D341Med (cell line): ENCODE measurements around the gene TENM3.
A peak's percentile ranks its signal among the peaks of the same experiment; 100 is the strongest.

Source experiments
- DNase-seq: peaks from one replicate; pipeline ENCODE4 v3.0.0; 2012; ENCODE audit warnings: low spot score

Gene TENM3

DNA sequence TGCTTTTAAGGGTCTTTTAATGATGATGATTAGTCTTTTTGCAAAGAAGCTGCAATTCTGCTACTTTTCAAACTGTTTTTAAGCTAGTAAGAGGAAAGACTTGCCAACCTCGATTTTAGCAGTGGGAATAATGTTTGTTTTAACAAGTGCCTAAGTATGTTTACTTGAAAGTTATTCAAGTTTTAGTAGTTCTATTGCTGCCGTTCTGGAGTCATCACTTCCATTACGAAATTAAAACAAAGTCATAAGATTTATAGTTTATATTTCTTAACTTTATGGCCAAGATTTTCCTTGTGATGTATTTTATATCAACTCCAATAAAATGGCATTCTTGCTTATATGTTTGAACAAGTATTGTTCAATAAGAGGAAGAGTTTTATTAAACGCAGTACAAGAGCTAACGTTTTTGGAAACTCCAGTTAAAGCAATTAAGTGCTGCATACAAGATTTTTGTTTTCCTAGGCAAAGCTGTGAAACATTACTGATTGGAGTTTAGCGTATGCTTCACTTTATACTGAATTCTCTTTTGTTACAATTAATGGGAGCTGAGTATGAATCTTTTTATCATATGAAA is 211.3 kb downstream of the TENM3 start:
- no peak for DNase-seq

GRCh38 chr4:182465114-182465513 is 221.9 kb downstream of the TENM3 start:
- DNase-seq, result no peak

DNA sequence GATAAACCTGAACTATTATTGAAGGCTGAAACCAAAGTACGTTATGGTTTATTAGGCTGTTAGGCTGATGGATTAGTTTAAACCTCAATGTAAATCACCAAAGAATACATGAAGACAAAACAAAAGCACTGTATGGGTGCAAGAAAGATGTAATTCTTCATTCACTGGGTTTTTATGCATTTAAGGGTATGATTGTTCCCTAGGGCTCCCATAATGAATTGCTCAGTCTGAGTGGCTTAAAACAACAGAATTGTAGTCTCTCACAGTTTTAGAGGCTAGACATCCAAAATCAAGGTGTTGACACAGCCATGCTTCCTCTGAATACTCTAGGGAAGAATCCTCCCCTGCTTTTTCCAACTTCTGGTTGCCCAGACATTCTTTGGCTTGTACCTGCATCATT is 222.8 kb downstream of the TENM3 start:
- DNase-seq, result no peak

- DNase-seq, result no peak
Observed at GRCh38 chr4:182470215-182470614, 227.0 kb downstream of the TENM3 start.

DNA sequence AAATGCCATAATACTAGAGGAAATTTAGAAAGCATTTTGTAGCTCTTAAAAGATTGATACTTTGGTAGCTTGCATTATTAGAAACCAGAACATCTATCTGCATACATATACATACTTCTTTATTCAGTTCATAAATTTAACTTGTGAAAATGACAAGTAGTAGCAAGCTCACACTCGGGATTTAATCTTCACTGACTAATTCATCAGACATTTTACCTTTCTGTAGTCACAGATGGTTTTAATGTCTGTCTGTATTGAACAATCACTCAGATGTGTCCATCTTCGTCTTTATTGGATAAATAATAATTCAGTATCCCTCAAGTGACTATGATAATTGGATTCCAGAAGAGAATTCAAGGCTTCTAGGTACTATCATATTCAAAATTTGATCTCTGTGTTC is 232.3 kb downstream of the TENM3 start:
- DNase-seq, result no peak

GRCh38 chr4:182478475-182478874 is 235.3 kb downstream of the TENM3 start:
- DNase-seq, result peak; percentile 32

- DNase-seq, result no peak
Observed at GRCh38 chr4:182483685-182484084, 240.5 kb downstream of the TENM3 start.

GRCh38 chr4:182486881-182487280 is 243.7 kb downstream of the TENM3 start:
- DNase-seq, result no peak

GRCh38 chr4:182488896-182489295 is 245.7 kb downstream of the TENM3 start:
- DNase-seq, result no peak

- no peak for DNase-seq
Observed at GRCh38 chr4:182489607-182490006, 246.4 kb downstream of the TENM3 start.

GRCh38 chr4:182491719-182492118 is 248.5 kb downstream of the TENM3 start:
- no peak for DNase-seq

DNA sequence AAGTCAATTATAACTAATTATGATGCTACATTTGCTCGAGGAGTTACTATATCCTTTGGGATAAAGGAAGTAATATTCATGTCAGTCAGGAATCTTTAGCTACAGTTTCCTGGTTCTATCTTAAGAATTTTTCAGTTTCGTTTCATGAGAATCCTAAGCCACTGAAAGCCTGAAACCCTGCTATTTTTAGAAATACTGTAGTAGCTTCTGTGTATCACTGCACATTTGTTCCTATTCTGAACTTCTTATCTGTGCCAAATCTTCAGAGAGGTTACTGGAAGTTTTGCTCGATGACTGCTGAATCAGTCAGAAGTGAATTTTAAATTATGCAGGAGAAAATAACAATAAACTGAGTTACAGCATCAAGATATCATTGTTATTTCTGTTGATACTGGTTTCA is 249.2 kb downstream of the TENM3 start:
- DNase-seq, result no peak

GRCh38 chr4:182493377-182493776 is 250.2 kb downstream of the TENM3 start:
- no peak for DNase-seq

- no peak for DNase-seq
Observed at GRCh38 chr4:182494103-182494502, 250.9 kb downstream of the TENM3 start.

DNA sequence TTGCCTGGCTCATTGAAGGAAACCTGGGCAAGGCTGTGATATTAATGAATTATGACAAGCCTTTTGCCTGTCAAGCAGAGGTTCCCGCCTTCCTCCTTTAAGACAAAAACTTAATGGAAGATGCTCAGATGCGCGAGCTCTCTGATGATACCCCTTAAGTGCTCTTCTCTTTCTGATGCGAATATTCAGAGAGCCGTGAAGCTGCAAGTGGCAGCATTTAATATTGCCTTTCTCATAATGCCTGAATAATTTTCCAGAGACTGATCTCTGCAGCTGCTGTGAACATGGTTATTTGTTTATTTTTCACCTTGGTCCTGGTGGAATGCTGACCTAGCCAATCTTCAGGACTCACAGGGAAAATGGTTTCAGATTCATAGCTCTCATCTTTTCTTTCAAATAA is 251.8 kb downstream of the TENM3 start:
- DNase-seq, result no peak

DNA sequence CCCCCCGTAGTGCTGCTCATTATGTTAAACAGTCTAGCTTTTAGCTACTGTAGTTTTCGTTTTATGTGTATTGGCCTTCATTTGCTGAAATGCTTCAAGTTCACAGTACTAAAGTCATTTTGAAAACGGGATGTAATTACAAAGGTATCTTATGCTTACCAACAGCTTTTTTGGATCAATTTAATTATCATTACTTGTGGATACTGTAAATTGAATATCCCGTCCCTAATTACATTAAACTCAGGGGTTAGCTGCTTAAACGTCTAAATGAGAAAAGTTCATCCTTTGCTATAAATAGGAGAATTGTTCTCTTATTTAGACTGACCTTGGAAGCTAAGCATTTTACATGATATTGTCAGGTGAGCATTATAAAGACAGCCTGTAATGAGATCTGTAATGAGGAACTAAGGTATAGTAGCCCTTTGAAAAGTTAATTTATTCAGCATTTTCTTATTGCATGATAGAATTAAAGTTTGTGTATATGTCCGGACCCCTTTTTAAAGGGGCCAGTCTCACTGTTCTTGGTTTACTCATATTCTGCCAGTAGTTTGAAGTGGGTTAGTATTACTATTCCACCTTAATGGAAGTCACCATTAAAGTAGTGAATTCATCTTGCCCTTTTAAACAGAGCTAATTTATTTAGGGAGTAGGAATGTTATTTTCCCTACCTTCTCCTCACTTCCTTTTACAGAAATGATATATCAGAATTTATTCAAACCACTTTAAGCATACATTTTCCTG is 252.6 kb downstream of the TENM3 start:
- DNase-seq, result no peak

DNA sequence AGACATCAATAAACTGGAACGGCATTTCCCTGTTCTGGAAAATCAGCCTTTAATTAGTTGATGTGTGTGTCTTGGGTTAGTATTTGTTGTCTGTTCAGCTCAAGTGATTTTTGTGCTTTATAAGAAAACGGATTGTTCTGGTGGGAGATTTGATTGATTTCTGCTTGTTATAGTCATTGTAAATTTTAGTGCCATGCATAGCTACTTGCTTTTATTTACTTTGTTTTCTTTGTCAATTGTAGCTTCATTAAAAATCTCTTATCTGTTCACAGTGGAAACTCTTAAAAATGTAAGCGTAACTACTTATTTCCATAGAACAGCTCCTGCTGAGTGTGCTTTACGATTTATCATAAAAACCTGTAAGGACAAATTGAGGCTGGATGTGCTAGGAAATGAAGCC is 253.2 kb downstream of the TENM3 start:
- DNase-seq, result no peak

DNA sequence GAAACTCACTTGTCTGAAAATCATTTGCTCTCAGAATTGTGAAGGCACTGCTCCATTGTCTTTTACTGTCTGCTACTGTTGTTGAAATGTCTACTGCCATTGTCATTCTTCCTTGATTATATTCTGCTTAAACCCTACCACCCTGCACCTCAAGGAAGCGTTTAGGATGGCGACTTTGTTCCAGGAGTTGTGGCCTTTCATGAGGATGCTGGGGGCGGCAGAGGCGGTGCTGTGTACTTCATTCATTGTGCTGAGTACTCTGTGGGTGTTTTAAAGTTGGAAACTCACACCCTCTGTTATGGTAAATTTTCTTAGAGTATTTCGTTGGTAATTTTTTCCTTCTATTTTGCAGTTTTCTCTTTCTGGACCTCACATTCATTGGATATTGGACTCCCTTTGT is 258.9 kb downstream of the TENM3 start:
- DNase-seq, result no peak

GRCh38 chr4:182504463-182504862 is 261.3 kb downstream of the TENM3 start:
- no peak for DNase-seq

DNA sequence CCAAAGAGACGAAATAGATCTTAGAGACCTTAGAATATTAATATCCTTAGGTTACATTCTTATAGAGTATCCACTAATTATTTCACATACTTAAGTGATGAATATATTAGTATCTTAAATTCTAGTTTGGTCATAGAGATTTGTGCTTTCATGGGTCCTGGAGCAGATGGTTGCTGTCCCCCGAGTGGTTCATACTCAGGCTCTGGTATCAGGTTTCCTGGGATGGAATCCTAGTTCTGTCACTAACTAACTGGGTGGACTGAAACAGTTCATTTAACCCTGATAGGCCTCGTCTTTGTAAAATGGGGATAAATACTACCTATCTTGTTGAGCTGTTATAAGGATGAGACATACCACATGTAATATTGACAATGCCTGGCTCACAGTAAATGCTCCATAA is 264.6 kb downstream of the TENM3 start:
- DNase-seq, result no peak

- DNase-seq, result peak; percentile 62
Observed at GRCh38 chr4:182510836-182511235, 267.6 kb downstream of the TENM3 start.

DNA sequence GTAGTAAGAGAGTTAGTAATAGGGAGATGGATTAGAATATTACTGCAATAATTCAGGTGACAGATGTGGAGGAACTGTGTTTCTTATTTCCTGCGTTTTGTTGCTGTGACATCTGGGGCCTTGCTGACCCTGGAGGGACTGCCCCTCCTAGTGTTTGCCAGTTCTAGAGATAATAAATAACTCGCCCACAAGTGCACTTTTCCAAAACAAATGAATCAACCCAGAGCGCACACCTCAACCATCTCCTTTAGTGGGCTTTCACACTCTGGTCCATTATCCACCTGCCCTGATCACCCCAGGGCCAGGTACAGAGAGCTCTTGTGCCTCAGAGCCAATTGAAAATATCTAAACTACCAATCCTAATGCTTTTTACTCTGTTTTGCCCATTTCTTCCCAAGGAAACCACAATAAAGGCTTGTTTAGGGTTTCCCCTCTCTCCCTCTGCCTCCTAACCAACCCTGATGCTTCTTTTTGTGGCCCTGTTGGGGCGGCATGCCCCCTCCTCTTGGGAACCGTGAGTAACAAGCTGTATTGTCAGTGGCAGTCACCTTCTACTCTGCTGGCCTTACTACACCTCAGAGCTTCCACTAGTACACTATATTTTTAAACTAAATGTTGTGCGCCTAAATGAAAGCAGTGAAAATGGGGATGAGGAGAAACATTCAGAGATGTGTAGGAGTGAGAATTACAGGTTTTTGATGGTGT is 270.5 kb downstream of the TENM3 start:
- DNase-seq, result no peak

DNA sequence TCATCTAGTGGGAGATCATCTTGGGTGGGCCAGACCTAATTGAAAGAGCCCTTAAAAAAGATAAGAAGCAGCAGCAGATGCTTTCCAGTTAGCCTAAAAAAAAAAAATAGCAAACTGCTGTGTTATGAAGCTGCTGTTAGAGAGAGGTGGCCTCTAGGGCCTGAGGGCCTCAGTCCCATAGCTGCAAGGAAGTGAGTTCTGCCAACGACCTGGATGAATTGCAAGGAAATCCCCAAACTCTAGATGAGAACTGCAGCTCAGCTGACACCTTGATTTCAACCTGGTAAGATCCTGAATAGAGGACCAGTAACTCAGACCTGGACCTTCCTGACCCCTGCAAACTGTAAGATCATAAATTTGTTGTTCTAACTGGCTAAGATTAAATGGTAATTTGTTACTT is 275.2 kb downstream of the TENM3 start:
- no peak for DNase-seq

- DNase-seq, result no peak
Observed at GRCh38 chr4:182519528-182519927, 276.3 kb downstream of the TENM3 start.
